G401 (cell line): ENCODE measurements around the gene NDRG4. TPM values are rescaled to one million over a fixed set of nuclear protein-coding genes. Genes with fewer than 3 reads are reported as not detected.

Experiments
- DNase-seq: peaks from one replicate; pipeline ENCODE4 v3.0.0-alpha.2; 2015; ENCODE audit warnings: low spot score
- in situ Hi-C: cut with HindIII; loops from 2 replicates; pipeline ENCODE4 v1.10.0; 2016; ENCODE audit warnings: low sequenced_read_pairs, mixed read lengths
- total RNA-seq: library from RNA; depleted of rRNA; stranded (reverse); fragments of >200 nt; shearing (Covaris generic); gene quantifications from 2 replicates; pipeline ENCODE4 v1.2.3, GENCODE V29; 2014; rRNA removed

The NDRG4 gene, protein sequence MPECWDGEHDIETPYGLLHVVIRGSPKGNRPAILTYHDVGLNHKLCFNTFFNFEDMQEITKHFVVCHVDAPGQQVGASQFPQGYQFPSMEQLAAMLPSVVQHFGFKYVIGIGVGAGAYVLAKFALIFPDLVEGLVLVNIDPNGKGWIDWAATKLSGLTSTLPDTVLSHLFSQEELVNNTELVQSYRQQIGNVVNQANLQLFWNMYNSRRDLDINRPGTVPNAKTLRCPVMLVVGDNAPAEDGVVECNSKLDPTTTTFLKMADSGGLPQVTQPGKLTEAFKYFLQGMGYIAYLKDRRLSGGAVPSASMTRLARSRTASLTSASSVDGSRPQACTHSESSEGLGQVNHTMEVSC
- 9.5 and 11.8 TPM in 2 replicates for total RNA-seq

GRCh38 chr16:58499615-58500351 lies at the start of gene NDRG4:
TSS of gene NDRG4 (plus strand) at chr16:58500143. CDS start at chr16:58500249, 106 bp downstream.
- peak; percentile 99 for DNase-seq
- in situ Hi-C loops: no loop called here

GRCh38 chr16:58450590-58450989 lies 49.4 kb upstream of the NDRG4 start:
- in situ Hi-C loops: no loop called here
- DNase-seq: no peak

DNA sequence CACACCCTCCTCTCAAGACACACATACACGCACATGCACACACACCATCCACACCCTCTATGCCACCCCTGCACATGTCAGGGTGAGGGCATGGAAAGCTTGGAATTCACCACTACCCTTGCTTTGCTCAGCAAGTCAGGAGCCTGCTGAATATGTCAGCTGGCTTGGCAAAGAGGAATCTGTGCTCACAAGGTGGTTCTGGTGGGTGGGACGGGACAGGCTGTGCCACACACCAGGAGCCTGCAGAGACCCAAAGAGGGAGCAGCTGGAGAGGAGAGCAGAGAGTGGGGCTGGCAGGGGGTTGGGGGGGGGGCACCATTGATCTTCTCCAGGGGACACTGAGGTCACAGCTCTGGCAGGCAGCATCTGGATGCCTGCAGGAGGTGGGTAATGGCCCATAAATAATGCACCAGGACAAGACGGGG lies 48.7 kb upstream of the NDRG4 start:
- no peak for DNase-seq
- in situ Hi-C loops: no loop called here

GRCh38 chr16:58451945-58452401 lies 48.0 kb upstream of the NDRG4 start:
- no peak for DNase-seq
- in situ Hi-C loops: no loop called here

DNA sequence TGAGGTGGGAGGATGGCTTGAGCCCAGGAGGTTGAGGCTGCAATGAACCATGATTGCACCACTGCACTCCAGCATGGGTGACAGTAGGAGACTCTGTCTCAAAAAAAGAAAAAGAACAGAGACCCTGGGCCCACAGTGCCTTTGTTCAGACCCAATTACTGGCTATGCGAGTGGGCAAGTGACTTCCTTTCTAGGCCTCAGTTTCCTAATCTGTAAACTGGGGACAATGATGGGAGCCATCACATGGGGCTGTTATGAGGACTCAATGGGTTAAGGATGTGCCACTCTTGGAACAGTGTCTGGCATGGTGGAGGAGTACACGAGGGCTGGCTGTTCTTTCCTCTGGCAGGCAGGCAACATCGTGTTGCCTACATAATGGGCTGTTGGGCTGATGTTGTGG lies 47.3 kb upstream of the NDRG4 start:
- DNase-seq: no peak
- in situ Hi-C loops: no loop called here

GRCh38 chr16:58454178-58454577 lies 45.8 kb upstream of the NDRG4 start:
- in situ Hi-C loops: no loop called here
- no peak for DNase-seq

- in situ Hi-C loops: no loop called here
- no peak for DNase-seq
Measured at GRCh38 chr16:58454856-58455255, 45.1 kb upstream of the NDRG4 start.

DNA sequence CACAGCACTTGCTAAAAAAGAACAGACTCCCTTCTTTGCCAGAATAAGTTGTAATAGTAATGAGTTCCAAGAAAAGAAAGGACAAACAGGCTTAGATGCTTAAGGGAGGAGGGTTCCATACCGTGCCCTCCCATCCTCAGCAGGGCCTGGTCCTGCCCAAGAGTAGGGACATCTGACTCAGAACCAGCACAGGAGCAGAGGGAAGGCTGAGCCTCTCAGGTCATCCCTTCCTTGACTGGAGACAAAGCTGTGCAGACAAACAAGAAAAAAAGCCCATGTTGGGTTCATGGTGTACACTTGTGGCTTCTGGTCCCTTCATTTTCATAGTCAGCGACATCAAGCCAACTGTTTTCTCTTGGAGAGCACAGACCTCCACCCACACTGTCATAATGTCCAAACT lies 44.2 kb upstream of the NDRG4 start:
- in situ Hi-C loops: no loop called here
- no peak for DNase-seq

GRCh38 chr16:58456193-58456592 lies 43.8 kb upstream of the NDRG4 start:
- no peak for DNase-seq
- in situ Hi-C loops: no loop called here

GRCh38 chr16:58458606-58459343 lies 41.2 kb upstream of the NDRG4 start:
- DNase-seq: no peak
- in situ Hi-C loops: no loop called here

DNA sequence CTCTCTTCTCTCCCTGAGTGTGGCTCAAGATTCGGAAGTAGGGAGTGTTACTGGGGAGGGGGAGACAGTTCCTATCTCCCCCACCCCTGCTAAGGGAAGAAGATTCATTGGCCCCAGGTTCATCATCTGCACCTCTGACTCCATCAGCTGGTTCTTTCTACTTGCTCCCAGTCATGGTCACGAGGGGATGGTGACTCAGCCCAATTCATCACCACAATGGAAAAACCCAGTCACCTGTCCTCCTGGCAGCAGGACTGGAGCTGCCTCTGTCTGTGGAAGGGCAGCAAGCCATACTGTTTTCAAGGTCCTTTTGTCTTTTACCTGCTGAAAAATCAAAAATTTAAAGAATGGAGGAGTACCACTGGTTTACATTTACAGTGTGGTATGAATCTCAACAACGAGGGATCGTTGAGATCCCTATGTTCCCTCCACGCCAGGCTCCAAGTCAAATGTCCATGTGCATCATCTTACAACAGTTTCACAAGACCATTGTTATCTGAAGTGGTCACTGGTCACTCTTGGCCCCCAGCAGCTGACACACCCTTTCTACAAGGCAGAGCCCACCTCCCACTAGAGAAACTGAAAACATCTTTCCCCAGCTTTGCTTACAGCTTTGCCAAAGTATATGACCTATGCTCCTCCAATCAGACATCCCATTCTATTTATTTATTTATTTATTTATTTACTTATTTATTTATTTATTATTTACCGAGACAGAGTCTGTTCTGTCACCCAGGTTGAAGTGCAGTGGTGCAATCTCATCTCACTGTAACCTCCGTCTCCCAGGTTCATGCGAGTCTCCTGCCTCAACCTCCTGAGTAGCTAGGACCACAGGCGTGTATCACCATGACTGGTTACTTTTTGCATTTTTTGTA lies 40.4 kb upstream of the NDRG4 start:
- DNase-seq: peak; percentile 75
- in situ Hi-C loops: no loop called here

DNA sequence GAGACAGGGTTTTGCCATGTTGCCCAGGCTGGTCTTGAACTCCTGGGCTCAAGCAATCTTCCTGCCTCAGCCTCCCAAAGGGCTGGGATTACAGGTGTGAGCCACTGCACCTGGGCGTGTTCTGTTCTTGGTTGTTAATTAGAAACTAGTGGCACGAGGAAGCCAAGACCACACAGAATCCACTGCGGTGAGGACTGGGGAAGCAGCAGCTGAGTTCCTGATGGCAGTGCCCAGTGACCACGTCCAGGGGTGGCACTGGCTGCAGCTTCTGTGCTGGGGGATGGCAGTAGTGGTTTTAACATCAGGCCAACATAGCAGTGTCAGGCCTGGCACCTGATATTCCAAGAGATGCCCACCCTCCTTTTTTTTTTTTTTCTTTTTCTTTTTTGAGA lies 39.7 kb upstream of the NDRG4 start:
- in situ Hi-C loops: no loop called here
- DNase-seq: no peak

DNA sequence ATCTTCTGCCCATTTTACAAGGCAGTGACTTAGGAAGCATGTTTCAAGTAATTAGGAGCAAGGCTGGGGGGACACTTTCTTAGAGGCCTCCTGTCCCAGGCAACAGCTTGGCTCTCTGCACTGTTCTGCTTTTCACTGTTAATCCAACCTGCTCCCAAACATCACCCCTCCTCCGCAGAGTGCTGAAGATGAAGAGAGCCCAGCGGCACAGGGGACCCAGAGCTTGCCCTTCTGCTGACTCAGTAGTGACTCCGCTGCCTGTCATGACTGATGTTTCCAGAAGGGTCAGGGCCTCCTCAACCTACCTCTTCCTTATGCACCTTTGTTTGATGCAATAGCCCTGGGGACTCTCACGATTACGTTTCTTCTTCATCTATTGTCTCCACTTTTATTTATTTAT lies 38.9 kb upstream of the NDRG4 start:
- DNase-seq: peak; percentile 62
- in situ Hi-C loops: no loop called here

DNA sequence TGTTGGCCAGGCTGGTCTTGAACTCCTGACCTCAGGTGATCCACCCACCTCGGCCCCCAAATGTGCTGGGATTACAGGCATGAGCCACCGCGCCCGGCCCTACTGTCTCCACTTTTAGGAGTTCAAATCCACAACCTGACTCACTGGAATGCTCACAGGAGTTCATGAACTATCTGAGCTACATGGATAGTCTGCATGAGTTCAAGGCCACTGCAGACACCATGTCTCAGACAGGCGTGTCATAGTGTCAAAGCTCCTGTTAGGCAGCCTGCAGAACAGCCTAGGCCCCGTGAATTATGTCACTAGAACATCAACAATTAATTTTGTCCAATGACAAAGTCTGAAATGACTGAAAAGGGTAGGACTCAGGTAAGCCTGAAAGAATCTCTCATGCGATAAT lies 38.3 kb upstream of the NDRG4 start:
- in situ Hi-C loops: no loop called here
- no peak for DNase-seq

GRCh38 chr16:58462089-58462488 lies 37.9 kb upstream of the NDRG4 start:
- in situ Hi-C loops: no loop called here

DNA sequence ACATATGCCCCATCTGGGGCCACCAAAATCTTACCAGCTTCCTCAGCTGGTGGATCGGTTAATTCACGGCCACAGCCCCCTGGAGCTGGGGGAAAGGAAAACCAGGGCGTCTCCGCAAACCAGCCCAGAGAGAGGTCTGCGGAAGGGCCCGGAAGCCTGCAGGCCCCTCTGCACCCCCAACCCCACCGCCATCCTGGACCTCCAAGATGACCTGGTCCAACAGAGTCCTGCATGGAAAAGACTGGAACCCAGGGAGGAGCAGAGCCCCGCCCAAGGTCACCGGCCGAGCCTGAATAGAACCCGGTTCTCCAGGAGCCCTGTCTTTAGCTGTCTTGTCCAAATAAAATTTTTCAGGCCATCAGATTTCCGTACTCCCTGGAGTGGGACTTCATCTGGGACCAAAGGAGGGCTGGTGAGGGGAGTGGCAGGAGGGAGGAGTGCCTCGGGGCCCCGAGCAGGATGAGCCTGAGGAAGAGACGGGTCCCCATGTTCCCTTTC lies 37.4 kb upstream of the NDRG4 start:
- peak; percentile 65 for DNase-seq
- in situ Hi-C loops: no loop called here

More at GRCh38 chr16:58462089-58462488, 37.9 kb upstream of the NDRG4 start:
- DNase-seq: peak; percentile 95

DNA sequence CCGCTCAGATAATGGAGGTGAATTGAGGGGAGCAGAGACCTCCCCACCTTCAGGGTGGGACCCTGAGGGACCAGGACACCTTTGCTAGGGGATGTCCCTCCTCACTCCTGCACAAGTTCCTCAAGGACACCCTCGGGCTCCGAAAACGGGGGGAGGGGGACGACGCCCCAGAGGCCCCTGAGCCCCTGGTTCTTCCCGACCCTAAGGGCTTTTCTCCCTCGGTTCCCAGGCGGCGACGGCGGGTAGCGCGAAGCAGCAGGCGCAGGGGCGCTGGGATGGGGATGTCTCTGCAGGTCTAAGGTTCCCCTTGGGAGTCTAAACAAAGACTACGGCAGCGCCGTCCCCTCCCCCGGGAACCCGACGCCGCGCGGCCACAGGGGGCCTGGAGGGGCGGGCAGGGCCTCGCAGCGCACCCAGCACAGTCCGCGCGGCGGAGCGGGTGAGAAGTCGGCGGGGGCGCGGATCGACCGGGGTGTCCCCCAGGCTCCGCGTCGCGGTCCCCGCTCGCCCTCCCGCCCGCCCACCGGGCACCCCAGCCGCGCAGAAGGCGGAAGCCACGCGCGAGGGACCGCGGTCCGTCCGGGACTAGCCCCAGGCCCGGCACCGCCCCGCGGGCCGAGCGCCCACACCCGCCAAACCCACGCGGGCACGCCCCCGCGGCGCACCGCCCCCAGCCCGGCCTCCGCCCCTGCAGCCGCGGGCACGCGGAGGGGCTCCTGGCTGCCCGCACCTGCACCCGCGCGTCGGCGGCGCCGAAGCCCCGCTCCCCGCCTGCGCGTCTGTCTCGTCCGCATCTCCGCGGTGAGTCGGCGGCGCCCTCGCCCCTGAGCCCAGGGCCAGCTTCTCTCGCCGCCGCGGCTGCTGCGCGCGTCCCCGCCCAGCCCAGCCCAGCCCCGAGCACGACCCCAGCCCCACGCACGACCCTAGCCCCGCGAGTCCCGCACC lies 36.7 kb upstream of the NDRG4 start:
- DNase-seq: no peak
- in situ Hi-C loops: no loop called here
